ENCODE data around the gene CEACAM19. TPM values are rescaled to one million over a fixed set of nuclear protein-coding genes. Genes with fewer than 3 reads are reported as not detected.
A peak's percentile ranks its signal among the peaks of the same experiment; 100 is the strongest.

The CEACAM19 gene
- polyA plus RNA-seq, 2 of the 4 experiments (the other 2 are of a cell fraction): 7.2 to 8.2 TPM

- ATAC-seq (no peak), DNase-seq (ENCODE audit: low read depth in 1 of 2, low spot score in 1 of 2) (no peak), FAIRE-seq (no peak)
- Histone ChIP-seq H3K27ac (peak overlapping the region in 1 of 2 experiments; percentile 40; a peak in 2 of 6 replicates), H3K4me1 (peaks cover 18% of the 10 kb centered on the region; the same call in 1 of the 3 replicates), H3K4me2 (no peak overlapping the region), H3K4me3 (no peak overlapping the region), H3K9me3 (no peaks in the 10 kb centered on the region)
- POLR2A ChIA-PET: interaction anchor here (1.1 to 1.7 kb wide), 2 partner anchors 61 to 75 kb away, joined by 3 to 4 read pairs; no protein-coding TSS in a partner anchor
- WGBS (ENCODE audit: missing lambda C conversion rate): 87% methylated on average over 7 of the region's 7 CpGs
- CTCF ChIA-PET: interaction anchor here (0.6 to 13.8 kb wide), 28 partner anchors 10 to 295 kb away, joined by 3 to 180 read pairs (median 5); partner anchors contain the start of genes BCAM, CEACAM19, NECTIN2 and PVR
- no peak for TF ChIP-seq PHF8 (IDR thresholded peaks at IDR 0.05; ENCODE audit: borderline replicate concordance, low read depth)
- TF ChIP-seq TP53 (CRISPR knock-in tag; IDR thresholded peaks at IDR 0.05): no peak
- TF ChIP-seq MAFK (IDR thresholded peaks at IDR 0.05; ENCODE audit: partially characterized antibody): no peak
- TF ChIP-seq MAZ (IDR thresholded peaks at IDR 0.05; ENCODE audit: borderline replicate concordance, low read depth, low read length): no peak
- no peak for TF ChIP-seq POLR2A (IDR thresholded peaks at IDR 0.05; ENCODE audit: low read length)
- TF ChIP-seq ZC3H11A (IDR thresholded peaks at IDR 0.05): no peak
- TF ChIP-seq CEBPB (IDR thresholded peaks at IDR 0.05): no peak
- TF ChIP-seq RFX5 (IDR thresholded peaks at IDR 0.05): no peak
Measured at GRCh38 chr19:44662691-44663385, 8.4 kb upstream of the CEACAM19 start.

GRCh38 chr19:44663996-44664395, 7.3 kb upstream of the CEACAM19 start:
- DNase-seq (ENCODE audit: low read depth in 1 of 2, low spot score in 1 of 2) (no peak), ATAC-seq (no peak), FAIRE-seq (no peak)
- peaks cover 19% of the 10 kb centered on the region; the same call in 1 of the 3 replicates for H3K4me1 ChIP-seq
- ChIA-PET POLR2A (interaction anchor here (1.1 to 1.4 kb wide), 2 partner anchors 9 to 76 kb away, joined by 3 to 4 read pairs; no protein-coding TSS in a partner anchor), CTCF (interaction anchor here (1.0 to 13.8 kb wide), 13 partner anchors 11 to 182 kb away, joined by 3 to 180 read pairs (median 8); partner anchors contain the start of genes CEACAM19 and NECTIN2)
- no peak overlapping the region for H3K4me3 ChIP-seq
- TF ChIP-seq ESRRA (IDR thresholded peaks at IDR 0.05; ENCODE audit: borderline replicate concordance, low read length) (no peak), HDAC2 (IDR thresholded peaks at IDR 0.05) (no peak), ZC3H11A (IDR thresholded peaks at IDR 0.05) (peak; percentile 99), FOXS1 (CRISPR knock-in tag; IDR thresholded peaks at IDR 0.05) (no peak)
- H3K27ac ChIP-seq: no peak overlapping the region
- H3K4me2 ChIP-seq: no peak overlapping the region
- WGBS (ENCODE audit: missing lambda C conversion rate): 96% methylated on average over 5 of the region's 5 CpGs
- H3K9me3 ChIP-seq: no peaks in the 10 kb centered on the region

- Histone ChIP-seq H3K4me2 (no peak overlapping the region), H3K27ac (no peak overlapping the region), H3K4me3 (no peak overlapping the region), H3K4me1 (peaks cover 20% of the 10 kb centered on the region; the same call in 1 of the 3 replicates), H3K9me3 (no peaks in the 10 kb centered on the region)
- TF ChIP-seq HOXB13 (CRISPR knock-in tag; IDR thresholded peaks at IDR 0.05; ENCODE audit: low read depth): no peak
- no peak for TF ChIP-seq EHF (CRISPR knock-in tag; IDR thresholded peaks at IDR 0.05)
- peak; percentile 59; the same call in 1 of the 2 replicates for TF ChIP-seq FOSB (CRISPR knock-in tag; IDR thresholded peaks at IDR 0.05)
- DNase-seq (ENCODE audit: low read depth in 1 of 2, low spot score in 1 of 2) (no peak), FAIRE-seq (no peak), ATAC-seq (no peak)
- CTCF ChIA-PET: interaction anchor here (1.0 to 13.8 kb wide), 5 partner anchors 11 to 106 kb away, joined by 3 to 180 read pairs (median 24); partner anchors contain the start of gene CEACAM19
- POLR2A ChIA-PET: no interaction called here
- WGBS (ENCODE audit: missing lambda C conversion rate): 89% methylated on average over 10 of the region's 10 CpGs
Measured at GRCh38 chr19:44664976-44665375, 6.3 kb upstream of the CEACAM19 start.

- H3K4me2 ChIP-seq: no peak overlapping the region
- no peak for TF ChIP-seq KDM1A (IDR thresholded peaks at IDR 0.05; ENCODE audit: low read depth)
- 0 out of 5 replicates have a peak, but pooled peaks of 1 of the 2 experiments have one; percentile 48 for TF ChIP-seq JUN (IDR thresholded peaks at IDR 0.05)
- TF ChIP-seq BHLHE40 (IDR thresholded peaks at IDR 0.05; ENCODE audit: low read depth, low read length): no peak
- 0 out of 6 replicates have a peak overlapping the region, but pooled peaks of 1 of the 2 experiments have one; percentile 15 for H3K27ac ChIP-seq
- ChIA-PET CTCF (interaction anchor here (0.5 to 2.5 kb wide), 8 partner anchors 10 to 228 kb away, joined by 3 to 14 read pairs (median 4); no protein-coding TSS in a partner anchor), POLR2A (interaction anchor here (0.9 kb wide), 1 partner anchor 23 kb away, joined by 3 read pairs; no protein-coding TSS in a partner anchor)
- no peaks in the 10 kb centered on the region for H3K9me3 ChIP-seq
- peaks cover 7% of the 10 kb centered on the region; the same call in 1 of the 3 replicates for H3K4me1 ChIP-seq
- H3K4me3 ChIP-seq: no peak overlapping the region
- FAIRE-seq (no peak), DNase-seq (ENCODE audit: low read depth in 1 of 2, low spot score in 1 of 2) (no peak), ATAC-seq (peak; percentile 16 to 41; a peak in 5 of 6 replicates)
- 76% methylated on average over 5 of the region's 7 CpGs for WGBS (ENCODE audit: missing lambda C conversion rate)
Measured at GRCh38 chr19:44666852-44667556, 4.3 kb upstream of the CEACAM19 start.

Measured in A549 (cell line).